GM19463 (cell line): ENCODE results near the gene ZBP1.

ENCODE experiments used
- ATAC-seq: cut with Tn5 transposase; IDR thresholded peaks from one replicate; pipeline ENCODE4 v1.9.1; 2021; ENCODE audit warnings: mild to moderate bottlenecking, moderate library complexity; ENCODE audit not compliant: unreplicated experiment

The ZBP1 gene

GRCh38 chr20:57619051-57619831 lies 985 bp downstream of the ZBP1 start:
- ATAC-seq: peak; percentile 52

- no peak for ATAC-seq
Measured at GRCh38 chr20:57618764-57619050, 1.5 kb downstream of the ZBP1 start.

- ATAC-seq: no peak
Measured at GRCh38 chr20:57618091-57618763, 2.0 kb downstream of the ZBP1 start.

GRCh38 chr20:57617079-57617795 lies 3.0 kb downstream of the ZBP1 start:
- no peak for ATAC-seq

- ATAC-seq: no peak
Measured at GRCh38 chr20:57616143-57616951, 3.9 kb downstream of the ZBP1 start.

- ATAC-seq: no peak
Measured at GRCh38 chr20:57615445-57615811, 4.8 kb downstream of the ZBP1 start.

- ATAC-seq: no peak
Measured at GRCh38 chr20:57614490-57615444, 5.5 kb downstream of the ZBP1 start.

- no peak for ATAC-seq
Measured at GRCh38 chr20:57613481-57613921, 6.7 kb downstream of the ZBP1 start.

- ATAC-seq: no peak
Measured at GRCh38 chr20:57612916-57613315, 7.3 kb downstream of the ZBP1 start.

- ATAC-seq: no peak
Measured at GRCh38 chr20:57612436-57612835, 7.8 kb downstream of the ZBP1 start.

- no peak for ATAC-seq
Measured at GRCh38 chr20:57611586-57612311, 8.5 kb downstream of the ZBP1 start.

- no peak for ATAC-seq
Measured at GRCh38 chr20:57610261-57610952, 9.8 kb downstream of the ZBP1 start.

- no peak for ATAC-seq
Measured at GRCh38 chr20:57609842-57610167, 10.4 kb downstream of the ZBP1 start.

- no peak for ATAC-seq
Measured at GRCh38 chr20:57609086-57609841, 11.0 kb downstream of the ZBP1 start.

- ATAC-seq: no peak
Measured at GRCh38 chr20:57608516-57608915, 11.7 kb downstream of the ZBP1 start.

GRCh38 chr20:57605878-57606277 lies 14.3 kb downstream of the ZBP1 start:
- ATAC-seq: no peak

- ATAC-seq: no peak
Measured at GRCh38 chr20:57605045-57605444, 15.2 kb downstream of the ZBP1 start.

- no peak for ATAC-seq
Measured at GRCh38 chr20:57603120-57603519, 17.1 kb downstream of the ZBP1 start.
